SK-N-DZ (cell line): Measurements from ENCODE around the gene PMFBP1.

Source experiments
- DNase-seq: peaks from one replicate; pipeline ENCODE4 v3.0.0-alpha.2; 2015; ENCODE audit warnings: low spot score

The PMFBP1 gene

GRCh38 chr16:72129976-72130656 is 41.8 kb downstream of the PMFBP1 start:
- DNase-seq: peak; percentile 58

- DNase-seq: no peak
Observed at GRCh38 chr16:72128701-72129100, 43.3 kb downstream of the PMFBP1 start.

- no peak for DNase-seq
Observed at GRCh38 chr16:72126429-72126765, 45.6 kb downstream of the PMFBP1 start.

DNA sequence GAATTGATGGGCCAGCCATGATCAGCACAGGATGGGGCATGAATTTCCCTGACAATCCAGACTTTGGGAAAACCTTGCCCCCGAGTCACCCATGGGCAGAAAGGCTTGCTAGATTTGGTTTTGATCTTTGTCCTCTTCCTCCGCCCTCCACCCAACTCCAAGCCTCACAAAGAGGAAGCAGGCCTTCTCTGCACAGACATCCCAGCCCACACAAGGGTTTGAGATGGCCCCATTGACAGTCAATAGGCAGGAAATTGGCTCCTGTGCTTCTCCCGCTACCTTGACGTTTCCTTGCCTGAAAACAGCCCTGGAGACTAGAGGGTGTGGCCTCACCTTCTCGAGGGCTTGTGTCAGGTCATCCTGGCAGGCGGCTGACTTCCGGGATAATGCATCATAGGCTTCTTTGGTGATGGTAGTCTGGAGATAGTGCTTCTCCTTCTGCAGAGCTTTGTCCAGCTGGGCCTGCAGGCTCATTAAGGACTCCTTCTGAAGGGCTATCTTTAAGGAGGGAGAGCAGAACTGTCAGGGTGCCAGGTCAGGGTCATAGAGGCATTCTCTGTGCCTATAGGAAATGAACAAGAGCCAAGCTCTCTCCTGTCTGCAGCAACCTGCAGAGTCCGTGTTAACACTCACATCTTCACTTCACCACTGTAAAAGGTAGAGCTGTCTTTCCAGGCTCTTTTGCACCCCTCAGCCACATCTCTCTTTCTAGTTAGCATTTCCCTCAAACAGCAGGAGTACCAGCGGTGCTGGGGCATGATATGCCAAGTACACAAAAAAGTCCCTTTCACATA is 46.1 kb downstream of the PMFBP1 start:
- no peak for DNase-seq

DNA sequence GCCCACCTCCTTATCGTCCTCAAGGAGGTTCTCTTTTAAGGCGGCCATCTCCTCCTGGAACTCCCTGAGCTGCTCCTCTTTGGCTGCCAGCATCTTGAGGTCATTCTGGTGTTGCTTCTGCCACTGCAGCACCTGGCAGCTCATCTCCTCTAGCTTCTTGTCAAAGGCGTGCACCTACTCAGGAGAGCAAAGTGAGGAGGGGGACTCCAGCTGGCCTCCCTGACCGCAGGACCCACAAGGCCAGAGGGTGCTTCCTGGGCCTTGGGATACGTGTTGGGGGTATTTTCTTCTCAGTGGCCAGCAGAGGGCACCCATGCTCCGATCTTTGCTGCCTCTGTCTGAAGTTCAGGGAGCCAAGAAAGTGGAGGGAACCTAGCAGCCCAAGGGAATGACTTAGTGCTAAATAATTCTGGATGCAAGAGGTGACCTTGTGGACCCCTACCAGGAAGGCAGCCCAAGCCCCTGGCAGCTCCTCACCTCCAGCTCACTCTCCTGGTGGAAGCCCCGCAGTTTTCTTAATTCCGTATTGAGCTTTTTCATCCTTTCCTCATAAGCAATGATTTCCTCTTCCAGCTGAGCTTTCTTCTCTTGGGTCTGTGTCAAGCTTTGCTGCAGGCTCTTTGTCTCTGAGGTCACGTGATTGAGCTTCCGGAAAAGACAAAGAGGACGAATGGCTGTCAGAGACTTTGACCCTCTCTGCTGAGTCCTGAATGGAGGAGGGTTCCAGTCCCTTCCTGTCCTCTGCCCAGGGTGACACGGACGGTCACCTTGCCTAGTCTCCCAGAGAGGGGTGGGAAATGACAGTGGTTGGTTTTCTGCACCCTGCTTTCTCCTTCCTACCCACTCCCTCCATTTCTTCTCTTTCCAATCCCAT is 47.0 kb downstream of the PMFBP1 start:
- peak; percentile 87 for DNase-seq

GRCh38 chr16:72124148-72124547 is 47.8 kb downstream of the PMFBP1 start:
- DNase-seq: no peak

GRCh38 chr16:72123426-72123825 is 48.5 kb downstream of the PMFBP1 start:
- DNase-seq: no peak

DNA sequence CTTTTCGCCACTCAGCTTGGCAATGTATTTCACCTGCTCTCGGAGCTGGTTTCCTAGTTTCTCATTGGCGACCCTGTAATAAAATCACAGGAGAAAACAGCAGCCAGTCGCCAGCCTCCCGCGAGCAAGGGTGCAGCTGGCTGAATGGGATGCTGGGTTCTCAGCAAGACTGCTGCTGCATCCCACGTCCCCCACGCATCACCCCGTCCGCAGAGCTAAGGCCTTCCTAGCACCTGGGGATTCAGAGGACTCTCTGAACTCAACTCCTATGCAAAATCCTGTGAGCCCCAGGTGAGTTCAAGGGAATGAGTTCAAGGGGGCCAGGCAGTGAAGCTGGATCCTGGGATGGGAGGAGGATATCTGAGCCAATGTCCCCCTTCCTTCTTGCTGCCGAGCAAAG is 49.0 kb downstream of the PMFBP1 start:
- no peak for DNase-seq

GRCh38 chr16:72122308-72122707 is 49.6 kb downstream of the PMFBP1 start:
- DNase-seq: no peak

- no peak for DNase-seq
Observed at GRCh38 chr16:72120026-72120425, 51.9 kb downstream of the PMFBP1 start.

DNA sequence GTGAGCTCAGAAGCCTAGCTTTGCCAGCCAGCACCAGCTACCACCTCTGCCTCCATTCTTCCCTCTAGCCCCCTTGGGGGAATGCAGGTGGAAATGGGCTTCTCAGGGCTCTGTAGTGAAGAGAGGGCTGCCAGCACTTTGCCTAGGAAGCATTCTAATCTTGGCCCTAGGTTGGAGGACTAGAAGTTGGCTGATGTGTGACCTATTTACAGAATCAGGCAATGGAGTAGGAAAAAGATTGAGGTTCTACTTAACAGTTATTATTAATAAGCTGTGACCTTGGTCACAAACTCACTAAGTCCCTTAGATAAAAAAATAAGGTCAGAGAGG is 58.4 kb downstream of the PMFBP1 start:
- DNase-seq: no peak

DNA sequence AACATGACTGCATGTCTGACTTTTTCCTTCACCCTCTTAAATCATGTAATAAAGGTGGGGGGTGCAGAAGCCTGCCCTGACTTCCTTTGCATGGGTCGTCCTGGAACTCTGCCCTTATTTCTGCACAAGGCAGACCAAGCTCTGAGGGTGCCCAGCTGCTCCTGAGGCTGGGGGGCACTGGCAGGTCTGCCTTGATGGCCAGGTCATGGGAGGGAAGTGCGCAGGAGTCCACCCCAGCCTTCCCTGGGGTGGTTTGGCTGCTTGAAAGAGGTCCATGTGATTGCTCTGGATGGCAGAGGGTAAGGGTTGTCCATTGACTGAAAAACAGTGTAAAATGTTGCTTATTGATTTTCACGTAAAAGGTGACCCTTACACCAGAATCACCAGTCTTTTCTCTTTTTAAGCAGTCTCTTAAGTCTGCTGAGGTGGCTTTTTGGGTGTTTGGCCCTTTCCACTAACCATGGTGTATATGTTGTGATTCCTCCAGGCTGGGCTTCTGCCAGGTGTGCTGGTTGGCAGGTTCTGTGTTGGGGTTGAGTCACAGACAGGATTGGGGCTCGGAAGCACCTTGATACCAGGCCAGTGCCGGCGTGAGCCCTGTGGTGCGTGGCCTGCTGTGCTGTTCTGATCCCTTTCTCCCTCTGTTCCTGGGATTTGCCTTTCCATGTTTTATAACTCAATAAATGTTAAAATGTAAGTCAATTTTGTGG is 58.9 kb downstream of the PMFBP1 start:
- DNase-seq: no peak

GRCh38 chr16:72112452-72112792 is 59.5 kb downstream of the PMFBP1 start:
- no peak for DNase-seq

DNA sequence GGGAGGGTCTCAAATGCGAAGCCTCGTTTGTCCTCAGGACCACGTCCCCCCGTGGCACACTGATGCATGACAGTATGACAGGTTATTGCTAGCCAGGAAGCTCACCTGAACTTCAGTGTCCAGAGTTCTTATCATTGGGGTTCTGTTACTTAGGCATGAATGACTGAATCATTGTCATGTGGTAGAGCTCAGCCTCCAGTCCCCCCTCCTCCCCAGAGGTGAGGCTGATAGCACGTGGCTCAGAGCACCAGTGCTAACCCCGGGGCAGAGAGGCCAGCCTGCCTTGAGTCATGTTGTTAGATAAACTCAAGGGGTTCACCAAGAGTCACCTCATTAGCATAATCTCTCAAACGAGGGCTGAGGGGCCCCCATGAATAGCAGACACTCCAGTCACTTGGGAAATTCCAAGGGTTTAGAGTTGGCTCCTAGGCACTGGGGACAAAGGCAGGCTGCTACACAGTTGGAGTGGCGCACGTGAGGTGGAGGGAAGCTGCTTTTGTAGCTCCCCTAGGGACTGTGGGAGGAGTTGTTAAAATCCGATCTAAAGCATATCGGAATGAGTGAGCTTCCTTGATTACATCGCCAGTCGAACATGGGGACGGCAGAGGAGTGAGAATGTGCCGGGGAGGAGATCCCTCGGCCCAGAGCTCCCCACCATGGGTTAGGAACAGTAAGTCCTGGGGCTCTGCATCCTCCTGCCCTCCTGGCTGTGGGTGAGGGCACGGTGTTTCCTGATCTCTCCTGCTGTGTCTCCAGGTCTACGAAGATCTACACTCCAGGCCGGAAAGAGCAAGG is 60.1 kb downstream of the PMFBP1 start:
- no peak for DNase-seq

- no peak for DNase-seq
Observed at GRCh38 chr16:72110662-72111615, 61.0 kb downstream of the PMFBP1 start.

DNA sequence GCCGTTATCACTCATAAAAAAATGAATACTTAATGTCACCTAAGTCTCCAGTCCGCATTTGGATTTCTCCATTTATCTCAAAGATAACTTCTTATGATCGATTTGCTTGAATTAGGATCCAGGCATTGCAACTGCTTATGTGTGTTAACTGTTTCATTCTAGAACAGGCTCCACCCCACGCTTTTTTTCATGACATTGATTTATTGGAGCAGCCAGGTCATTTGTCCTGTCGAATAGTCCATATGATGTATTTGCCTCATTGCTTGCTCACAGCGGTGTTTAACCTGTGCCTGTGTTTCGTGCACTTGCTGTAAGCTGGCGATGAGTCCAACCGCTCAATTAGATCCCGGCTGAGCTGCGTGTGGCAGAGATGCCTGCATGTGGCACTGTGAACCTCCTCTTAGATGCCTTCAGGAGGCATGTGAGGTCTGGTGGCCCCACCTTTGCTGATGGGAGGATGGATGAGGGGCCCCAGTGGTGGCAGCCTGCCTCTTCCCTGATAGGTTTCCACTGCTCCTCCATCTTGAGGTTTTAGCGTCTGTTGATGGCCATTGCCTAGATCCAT is 61.9 kb downstream of the PMFBP1 start:
- DNase-seq: no peak

- no peak for DNase-seq
Observed at GRCh38 chr16:72109300-72109699, 62.7 kb downstream of the PMFBP1 start.

- DNase-seq: no peak
Observed at GRCh38 chr16:72108353-72109102, 63.4 kb downstream of the PMFBP1 start.

GRCh38 chr16:72107371-72107770 is 64.6 kb downstream of the PMFBP1 start:
- DNase-seq: no peak
